Suprapubic skin (tissue), 3 donors: ENCODE data around the gene GPI.

Experiments used
- CTCF ChIP-seq, 2 donors: fragments of 200-600 bp in 1 of 2; fragments of 450-650 bp in 1 of 2; sonication (generic) in 1 of 2; IDR thresholded peaks; one replicate each; pipeline ENCODE4 v1.5.1; 2016 to 2019; ENCODE audit warnings: antibody characterized with exemption in 2 of 2, mild to moderate bottlenecking in 1 of 2, moderate library complexity in 1 of 2
- EP300 ChIP-seq: sonication (generic); formaldehyde crosslinking; IDR thresholded peaks from one replicate; pipeline ENCODE4 v1.6.1; 2017; ENCODE audit warnings: antibody characterized with exemption

- TF ChIP-seq CTCF (IDR thresholded peaks at IDR 0.05) = no peak
- TF ChIP-seq EP300 = no peak
These were observed 16.0 kb upstream of the GPI start for GRCh38 chr19:34348899-34349487.
